ENCODE data around the gene SEMA4A.
"Not testable (repeated sequence)": the region's sequence is repeated elsewhere in the genome, so short reads cannot be mapped to it uniquely, and the experiment has no call there.

The SEMA4A gene

DNA sequence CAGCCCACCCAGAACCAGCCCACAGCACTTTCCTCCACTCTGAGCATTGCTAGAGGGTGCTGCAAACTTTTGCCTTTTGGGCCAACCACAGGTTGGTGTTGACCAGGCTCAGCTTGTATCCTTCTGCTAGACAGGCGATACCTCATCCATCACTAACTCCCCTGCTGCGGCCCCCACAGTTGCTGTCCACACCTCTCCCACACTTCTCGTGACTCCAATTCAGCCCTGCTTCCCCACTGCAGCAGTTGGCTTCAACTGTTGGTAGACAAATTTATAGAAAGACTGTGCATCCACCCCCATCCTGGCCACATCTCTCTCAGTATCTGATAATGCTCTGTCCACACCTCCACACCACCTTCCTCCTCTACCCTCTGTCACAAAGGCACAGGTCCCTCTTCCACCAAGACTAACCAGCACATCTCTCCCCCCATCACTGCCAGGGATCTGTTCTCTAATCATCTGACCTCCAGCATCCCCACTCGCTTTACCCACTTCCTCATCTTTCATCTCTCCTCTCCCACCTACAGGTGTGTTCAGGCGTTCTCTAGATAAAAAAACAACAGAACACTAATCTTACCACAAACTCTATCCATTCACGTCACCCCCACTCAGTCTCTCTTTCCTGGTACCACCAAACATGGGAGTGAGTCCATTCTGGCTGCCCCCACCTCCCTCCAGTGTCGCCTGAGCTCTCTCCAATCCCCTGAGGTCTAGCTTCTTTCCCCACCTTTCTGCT is 24.7 kb downstream of the SEMA4A start:
- H3K9me3 ChIP-seq (ENCODE audit: control insufficient read depth, insufficient read depth, low read length), result no peaks in the 10 kb centered on the region
- H3K4me1 ChIP-seq (ENCODE audit: insufficient read depth, low read length), result peaks cover 24% of the 10 kb centered on the region
- H3K9ac ChIP-seq (ENCODE audit: low read depth, low read length), result no peak overlapping the region
- H3K36me3 ChIP-seq (ENCODE audit: insufficient read depth, low read length), result no peaks in the 10 kb centered on the region

DNA sequence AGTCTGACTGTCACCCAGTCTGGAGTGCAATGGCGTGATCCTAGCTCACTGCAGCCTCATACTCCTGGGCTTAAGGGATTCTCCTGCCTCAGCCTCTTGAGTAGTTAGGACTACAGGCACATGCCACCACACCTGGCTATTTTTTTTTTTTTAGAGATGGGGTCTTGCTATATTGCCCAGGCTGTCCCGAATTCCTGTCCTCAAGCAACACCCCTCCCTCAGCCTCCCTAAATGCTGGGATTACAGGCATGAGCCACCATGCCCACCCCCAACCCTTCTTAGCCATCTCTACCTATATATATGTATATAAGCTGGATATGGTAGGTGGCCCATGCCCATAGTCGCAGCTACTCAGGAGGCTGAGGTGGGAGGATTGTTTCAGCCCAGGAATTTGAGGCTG is 27.1 kb downstream of the SEMA4A start:
- Histone ChIP-seq H3K36me3 (ENCODE audit: insufficient read depth, low read length) (no peaks in the 10 kb centered on the region; the same call in 1 of the 2 replicates), H3K4me1 (ENCODE audit: insufficient read depth, low read length) (peaks cover 24% of the 10 kb centered on the region), H3K9me3 (ENCODE audit: control insufficient read depth, insufficient read depth, low read length) (no peaks in the 10 kb centered on the region), H3K9ac (ENCODE audit: low read depth, low read length) (peak overlapping the region; percentile 36; the same call in 1 of the 2 replicates)

DNA sequence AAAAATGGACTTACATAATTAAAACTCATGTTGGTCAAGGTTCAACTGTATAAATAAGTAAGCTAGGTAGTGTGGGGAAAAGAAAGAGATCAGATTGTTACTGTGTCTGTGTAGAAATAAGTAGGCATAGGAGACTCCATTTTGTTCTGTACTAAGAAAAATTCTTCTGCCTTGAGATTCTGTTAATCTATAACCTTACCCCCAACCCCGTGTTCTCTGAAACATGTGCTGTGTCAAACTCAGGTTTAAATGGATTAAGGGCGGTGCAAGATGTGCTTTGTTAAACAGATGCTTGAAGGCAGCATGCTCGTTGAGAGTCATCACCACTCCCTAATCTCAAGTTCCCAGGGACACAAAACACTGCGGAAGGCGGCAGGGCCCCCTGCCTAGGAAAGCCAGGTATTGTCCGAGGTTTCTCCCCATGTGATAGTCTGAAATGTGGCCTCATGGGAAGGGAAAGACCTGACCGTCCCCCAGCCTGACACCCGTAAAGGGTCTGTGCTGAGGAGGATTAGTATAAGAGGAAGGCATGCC is 28.1 kb downstream of the SEMA4A start:
- peaks cover 24% of the 10 kb centered on the region for H3K4me1 ChIP-seq (ENCODE audit: insufficient read depth, low read length)
- not testable (repeated sequence) for H3K36me3 ChIP-seq (ENCODE audit: insufficient read depth, low read length); H3K9ac ChIP-seq (ENCODE audit: low read depth, low read length); H3K9me3 ChIP-seq (ENCODE audit: control insufficient read depth, insufficient read depth, low read length)

- not testable (repeated sequence) for H3K36me3 ChIP-seq (ENCODE audit: insufficient read depth, low read length); H3K9me3 ChIP-seq (ENCODE audit: control insufficient read depth, insufficient read depth, low read length)
- peak overlapping the region; percentile 37 for H3K9ac ChIP-seq (ENCODE audit: low read depth, low read length)
- H3K4me1 ChIP-seq (ENCODE audit: insufficient read depth, low read length), result peaks cover 24% of the 10 kb centered on the region
Observed at GRCh38 chr1:156182010-156182779, 28.8 kb downstream of the SEMA4A start.

DNA sequence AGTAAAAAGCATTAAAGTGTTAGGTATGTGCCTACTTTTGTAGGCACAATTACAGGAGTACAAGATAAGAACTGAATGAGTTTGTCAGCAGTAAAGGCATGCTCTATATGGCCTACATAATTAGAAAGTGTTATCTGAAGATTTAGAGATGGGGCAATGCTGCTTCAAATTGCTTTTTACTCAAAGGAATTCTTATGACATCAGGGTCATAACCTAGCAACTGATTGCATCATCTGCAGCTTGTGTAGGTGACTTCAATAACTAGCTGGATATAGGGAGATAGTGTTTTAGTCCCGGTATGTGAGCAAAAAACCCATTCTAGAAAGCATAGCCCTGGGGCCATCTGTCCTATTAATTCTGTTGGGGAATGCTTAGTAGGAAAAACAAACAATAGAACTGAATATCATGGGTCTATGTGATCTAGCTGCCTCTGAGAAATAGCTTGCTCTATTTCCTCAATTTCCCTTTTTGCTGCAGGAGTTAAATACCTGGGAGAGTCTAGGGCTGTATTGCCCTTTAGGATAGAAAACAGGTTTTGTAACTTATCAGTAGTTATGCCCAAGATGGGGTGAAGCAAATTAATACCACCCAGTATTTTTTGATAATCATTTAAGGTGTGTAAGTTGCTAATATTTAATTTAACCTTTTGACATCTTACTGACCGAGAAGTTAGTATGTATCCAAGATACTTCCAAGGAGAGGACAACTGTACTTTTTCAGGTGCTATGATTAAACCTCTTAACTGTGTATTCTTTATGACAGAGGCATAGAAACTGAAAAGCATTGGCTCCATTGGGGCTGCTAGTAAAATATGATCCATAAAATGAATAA is 33.2 kb downstream of the SEMA4A start:
- not testable (repeated sequence) for H3K9ac ChIP-seq (ENCODE audit: low read depth, low read length); H3K4me1 ChIP-seq (ENCODE audit: insufficient read depth, low read length); H3K9me3 ChIP-seq (ENCODE audit: control insufficient read depth, insufficient read depth, low read length); H3K36me3 ChIP-seq (ENCODE audit: insufficient read depth, low read length)

GRCh38 chr1:156190265-156190664 is 36.9 kb downstream of the SEMA4A start:
- not testable (repeated sequence) for H3K36me3 ChIP-seq (ENCODE audit: insufficient read depth, low read length); H3K4me1 ChIP-seq (ENCODE audit: insufficient read depth, low read length); H3K9ac ChIP-seq (ENCODE audit: low read depth, low read length); H3K9me3 ChIP-seq (ENCODE audit: control insufficient read depth, insufficient read depth, low read length)

DNA sequence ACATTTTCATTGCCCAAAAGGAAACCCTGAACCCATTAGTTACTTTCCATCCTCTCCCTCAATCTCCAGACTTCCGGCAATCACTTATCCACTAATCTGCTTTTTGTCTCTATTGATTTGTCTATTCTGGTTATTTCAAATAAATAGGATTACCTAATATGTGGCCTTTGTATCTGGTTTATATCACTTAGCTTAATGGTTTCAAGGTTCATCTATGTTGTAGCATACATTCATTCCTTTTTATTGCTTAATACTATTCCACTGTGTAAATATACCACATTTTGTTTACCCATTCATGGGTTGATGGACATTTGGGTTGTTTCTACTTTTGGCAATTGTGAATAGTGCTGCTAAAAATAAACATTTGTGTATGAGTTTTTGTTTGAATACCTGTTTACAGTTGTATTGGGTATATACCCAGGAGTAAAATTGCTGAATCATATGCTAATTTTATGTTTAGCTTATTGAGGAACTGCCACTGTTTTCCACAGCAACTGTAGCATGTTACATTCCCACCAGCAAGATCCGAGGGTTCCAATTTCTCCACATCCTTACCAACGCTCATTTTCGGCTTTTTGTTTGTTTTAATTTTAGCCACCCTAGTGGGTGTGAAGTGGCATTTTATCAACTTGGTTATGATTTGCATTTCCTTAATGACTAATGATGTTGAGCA is 38.0 kb downstream of the SEMA4A start:
- Histone ChIP-seq H3K9me3 (ENCODE audit: control insufficient read depth, insufficient read depth, low read length) (peaks cover 5% of the 10 kb centered on the region; the same call in 1 of the 2 replicates), H3K9ac (ENCODE audit: low read depth, low read length) (no peak overlapping the region), H3K4me1 (ENCODE audit: insufficient read depth, low read length) (peaks cover 9% of the 10 kb centered on the region; the same call in 1 of the 2 replicates), H3K36me3 (ENCODE audit: insufficient read depth, low read length) (peaks cover 5% of the 10 kb centered on the region; the same call in 1 of the 2 replicates)

DNA sequence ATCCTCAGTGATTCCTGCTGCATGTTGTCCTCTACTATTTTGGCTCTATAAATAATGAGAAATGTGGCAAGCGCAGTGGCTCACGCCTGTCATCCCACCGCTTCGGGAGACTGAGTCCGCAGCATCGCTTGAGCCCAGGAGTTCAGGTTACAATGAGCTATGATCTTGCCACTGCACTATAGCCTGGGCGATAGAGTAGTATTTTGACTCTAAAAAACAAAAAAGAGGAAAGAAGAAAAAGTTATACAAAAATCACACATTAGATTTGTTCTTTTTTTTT is 39.8 kb downstream of the SEMA4A start:
- Histone ChIP-seq H3K9me3 (ENCODE audit: control insufficient read depth, insufficient read depth, low read length) (no peaks in the 10 kb centered on the region), H3K9ac (ENCODE audit: low read depth, low read length) (peak overlapping the region; percentile 68)

GRCh38 chr1:156193488-156194299 is 40.3 kb downstream of the SEMA4A start, which contains the start of gene SLC25A44:
Gene SLC25A44 (plus strand): TSS chr1:156194104. CDS start chr1:156199848, 5,744 bp downstream.
- H3K9me3 ChIP-seq (ENCODE audit: control insufficient read depth, insufficient read depth, low read length), result no peaks in the 10 kb centered on the region
- H3K4me1 ChIP-seq (ENCODE audit: insufficient read depth, low read length), result peaks cover 14% of the 10 kb centered on the region; the same call in 1 of the 2 replicates
- H3K9ac ChIP-seq (ENCODE audit: low read depth, low read length), result peak within 1 kb of the TSS; percentile 68
- H3K36me3 ChIP-seq (ENCODE audit: insufficient read depth, low read length), result peaks cover 9% of the 10 kb centered on the region; the same call in 1 of the 2 replicates

More for the DNA sequence above, 39.8 kb downstream of the SEMA4A start:
- H3K36me3 ChIP-seq (ENCODE audit: insufficient read depth, low read length), result peaks cover 9% of the 10 kb centered on the region; the same call in 1 of the 2 replicates
- peaks cover 14% of the 10 kb centered on the region; the same call in 1 of the 2 replicates for H3K4me1 ChIP-seq (ENCODE audit: insufficient read depth, low read length)

- H3K9me3 ChIP-seq (ENCODE audit: control insufficient read depth, insufficient read depth, low read length), result no peaks in the 10 kb centered on the region
- H3K36me3 ChIP-seq (ENCODE audit: insufficient read depth, low read length), result peaks cover 9% of the 10 kb centered on the region; the same call in 1 of the 2 replicates
- peaks cover 14% of the 10 kb centered on the region; the same call in 1 of the 2 replicates for H3K4me1 ChIP-seq (ENCODE audit: insufficient read depth, low read length)
- peak overlapping the region; percentile 68 for H3K9ac ChIP-seq (ENCODE audit: low read depth, low read length)
Observed at GRCh38 chr1:156194300-156194652, 40.9 kb downstream of the SEMA4A start.

GRCh38 chr1:156195853-156196252 is 42.5 kb downstream of the SEMA4A start:
- H3K4me1 ChIP-seq (ENCODE audit: insufficient read depth, low read length), result peaks cover 14% of the 10 kb centered on the region; the same call in 1 of the 2 replicates

GRCh38 chr1:156196445-156196844 is 43.1 kb downstream of the SEMA4A start:
- Histone ChIP-seq H3K36me3 (ENCODE audit: insufficient read depth, low read length) (peaks cover 21% of the 10 kb centered on the region; the same call in 1 of the 2 replicates), H3K9ac (ENCODE audit: low read depth, low read length) (no peak overlapping the region), H3K9me3 (ENCODE audit: control insufficient read depth, insufficient read depth, low read length) (no peaks in the 10 kb centered on the region), H3K4me1 (ENCODE audit: insufficient read depth, low read length) (peaks cover 14% of the 10 kb centered on the region; the same call in 1 of the 2 replicates)

More at GRCh38 chr1:156195853-156196252, 42.5 kb downstream of the SEMA4A start:
- no peak overlapping the region for H3K9ac ChIP-seq (ENCODE audit: low read depth, low read length)
- H3K36me3 ChIP-seq (ENCODE audit: insufficient read depth, low read length), result peaks cover 15% of the 10 kb centered on the region; the same call in 1 of the 2 replicates
- no peaks in the 10 kb centered on the region for H3K9me3 ChIP-seq (ENCODE audit: control insufficient read depth, insufficient read depth, low read length)

DNA sequence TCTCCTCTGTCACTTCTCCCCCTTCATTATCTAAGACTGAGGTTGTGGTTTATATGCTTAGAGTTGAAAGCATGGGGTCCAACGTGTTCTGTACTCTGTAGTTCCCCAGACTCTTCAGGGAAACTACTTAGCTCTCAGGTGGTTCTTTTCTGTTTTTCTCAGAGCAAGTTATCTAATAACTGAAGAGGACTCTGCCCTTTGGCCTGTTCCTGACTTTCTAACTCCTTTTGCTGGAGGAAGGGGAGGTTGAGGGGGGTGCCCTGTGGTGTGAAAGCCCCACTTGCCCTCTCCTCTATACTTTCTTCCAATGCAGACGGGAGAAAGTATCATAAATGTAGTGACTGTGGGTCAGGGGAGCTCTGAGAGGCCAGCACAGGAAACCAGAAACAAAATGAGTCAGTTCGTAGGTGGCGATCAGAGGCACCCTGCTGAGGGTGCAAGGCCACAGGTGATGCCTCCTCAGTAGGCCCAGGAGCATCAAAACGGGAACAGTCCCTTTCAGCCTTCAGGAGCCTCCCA is 45.5 kb downstream of the SEMA4A start:
- Histone ChIP-seq H3K36me3 (ENCODE audit: insufficient read depth, low read length) (peaks cover 22% of the 10 kb centered on the region; the same call in 1 of the 2 replicates), H3K9me3 (ENCODE audit: control insufficient read depth, insufficient read depth, low read length) (no peaks in the 10 kb centered on the region), H3K4me1 (ENCODE audit: insufficient read depth, low read length) (peaks cover 9% of the 10 kb centered on the region; the same call in 1 of the 2 replicates), H3K9ac (ENCODE audit: low read depth, low read length) (no peak overlapping the region)
